GM12873 (cell line): ENCODE results near the gene CTXND1.

Experiments
- CTCF ChIP-seq: IDR thresholded peaks from 2 replicates; pipeline ENCODE4 v1.5.1; 2012; ENCODE audit warnings: low read depth, mild to moderate bottlenecking, moderate library complexity, low read length, control low read depth; ENCODE audit not compliant: insufficient read depth; ENCODE audit errors: missing control alignments

CTXND1 gene

GRCh38 chr15:80186597-80186996 is 65.4 kb downstream of the CTXND1 start:
- TF ChIP-seq CTCF = no peak

GRCh38 chr15:80186066-80186465 is 65.9 kb downstream of the CTXND1 start:
- no peak for TF ChIP-seq CTCF

GRCh38 chr15:80185152-80185551 is 66.9 kb downstream of the CTXND1 start:
- no peak for TF ChIP-seq CTCF

GRCh38 chr15:80184554-80184953 is 67.5 kb downstream of the CTXND1 start:
- TF ChIP-seq CTCF = no peak

GRCh38 chr15:80183886-80184285 is 68.1 kb downstream of the CTXND1 start:
- TF ChIP-seq CTCF = no peak

- no peak for TF ChIP-seq CTCF
Measured at GRCh38 chr15:80183306-80183705, 68.7 kb downstream of the CTXND1 start.

- no peak for TF ChIP-seq CTCF
Measured at GRCh38 chr15:80182611-80183261, 69.3 kb downstream of the CTXND1 start.
